GM12891 (cell line): ENCODE results near the gene FTO.

ENCODE experiments used
- DNase-seq: peaks from one replicate; pipeline ENCODE4 v3.0.0; 2011; ENCODE audit warnings: low spot score; ENCODE audit not compliant: insufficient read length
- FAIRE-seq: peaks from 2 replicates; lab custom pipeline; 2011; peaks lifted over from hg19 to GRCh38; lab: Jason Lieb, UNC
- PAX5 ChIP-seq: IDR thresholded peaks from 2 replicates; pipeline ENCODE4 v1.6.1; 2011; ENCODE audit warnings: low read length, moderate library complexity, mild to moderate bottlenecking; ENCODE audit not compliant: insufficient read depth, severe bottlenecking
- POLR2A ChIP-seq: IDR thresholded peaks from 2 replicates; pipeline ENCODE4 v1.6.1; 2011; ENCODE audit warnings: low read depth, low read length, control low read depth
- POLR2AphosphoS5 ChIP-seq: IDR thresholded peaks from 2 replicates; pipeline ENCODE4 v1.6.1; 2011; ENCODE audit warnings: low read depth, low read length, control low read depth
- POU2F2 ChIP-seq: IDR thresholded peaks from 2 replicates; pipeline ENCODE4 v1.6.1; 2011; ENCODE audit warnings: low read depth, mild to moderate bottlenecking, control low read depth, low read length, moderate library complexity
- SPI1 ChIP-seq: IDR thresholded peaks from 2 replicates; pipeline ENCODE4 v1.6.1; 2011; ENCODE audit warnings: low read depth, low read length, control low read depth
- TAF1 ChIP-seq: IDR thresholded peaks from 2 replicates; pipeline ENCODE4 v1.6.1; 2011; ENCODE audit warnings: low read depth, low read length, control low read depth

The FTO gene

DNA sequence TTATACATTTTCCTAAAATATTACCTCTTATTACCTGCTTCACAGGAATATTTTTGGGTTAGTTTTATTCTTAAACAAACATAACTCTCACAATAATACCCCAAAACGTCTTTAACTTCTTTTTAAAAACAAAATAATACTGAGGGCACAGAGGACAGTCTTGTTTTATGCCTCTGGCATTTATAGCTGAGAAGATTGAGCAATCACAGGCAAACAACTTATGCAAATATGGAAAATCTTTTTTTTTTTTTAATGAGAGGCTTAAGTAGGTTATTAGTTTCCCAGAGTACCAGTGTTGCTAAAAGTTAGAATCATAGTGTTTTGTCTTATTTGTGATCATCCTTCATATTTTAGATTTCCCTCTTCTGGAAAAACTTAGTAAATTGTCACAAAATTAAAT lies 195.0 kb downstream of the FTO start:
- no peak for DNase-seq
- FAIRE-seq: no peak
- TF ChIP-seq SPI1 (no peak), POLR2A (no peak), POLR2AphosphoS5 (no peak), TAF1 (no peak), POU2F2 (no peak), PAX5 (no peak)

DNA sequence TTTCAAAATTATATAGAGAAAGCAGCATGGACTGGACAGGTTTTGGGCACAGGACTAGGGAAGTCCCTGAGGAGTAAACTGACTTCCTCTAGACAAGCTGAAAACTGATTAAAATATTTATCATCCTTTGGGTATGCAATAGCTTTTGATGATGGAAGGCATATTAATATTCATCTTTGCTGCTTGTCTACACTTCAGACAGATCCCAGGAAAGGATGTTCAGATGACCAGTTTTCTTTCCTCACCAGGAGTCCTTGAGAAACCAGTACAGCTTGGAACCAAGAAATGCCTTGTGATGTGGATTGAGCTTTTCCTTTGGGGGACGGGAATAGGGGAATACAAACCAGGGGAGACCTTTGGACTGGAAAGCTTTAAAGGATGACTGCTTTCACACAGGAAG lies 195.5 kb downstream of the FTO start:
- no peak for DNase-seq
- FAIRE-seq: no peak

DNA sequence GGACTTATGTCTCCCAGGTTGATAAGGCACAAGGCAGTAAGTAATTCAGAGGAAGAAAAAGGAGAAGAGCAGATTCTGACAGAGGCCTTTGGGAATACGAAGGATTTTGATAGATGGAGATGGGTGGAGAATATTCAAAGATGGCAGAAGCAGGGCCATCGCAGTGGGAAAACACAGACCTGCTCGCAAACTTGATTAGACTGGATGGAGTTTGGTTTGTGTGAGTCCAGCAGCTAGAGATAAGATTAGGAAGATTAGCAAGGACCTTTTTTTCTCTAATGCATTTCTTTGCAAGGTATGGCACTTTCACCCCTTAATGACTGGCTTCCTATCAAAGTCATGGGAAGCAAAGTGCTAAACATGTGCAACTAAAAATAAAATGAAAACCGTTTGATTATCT lies 196.7 kb downstream of the FTO start:
- no peak for DNase-seq
- no peak for FAIRE-seq
- TF ChIP-seq POU2F2 (no peak), SPI1 (no peak), POLR2AphosphoS5 (no peak), TAF1 (no peak), PAX5 (no peak), POLR2A (no peak)

More for the DNA sequence above, 195.5 kb downstream of the FTO start:
- TF ChIP-seq POU2F2: no peak
- no peak for TF ChIP-seq TAF1
- no peak for TF ChIP-seq POLR2AphosphoS5
- no peak for TF ChIP-seq PAX5
- no peak for TF ChIP-seq SPI1
- no peak for TF ChIP-seq POLR2A

DNA sequence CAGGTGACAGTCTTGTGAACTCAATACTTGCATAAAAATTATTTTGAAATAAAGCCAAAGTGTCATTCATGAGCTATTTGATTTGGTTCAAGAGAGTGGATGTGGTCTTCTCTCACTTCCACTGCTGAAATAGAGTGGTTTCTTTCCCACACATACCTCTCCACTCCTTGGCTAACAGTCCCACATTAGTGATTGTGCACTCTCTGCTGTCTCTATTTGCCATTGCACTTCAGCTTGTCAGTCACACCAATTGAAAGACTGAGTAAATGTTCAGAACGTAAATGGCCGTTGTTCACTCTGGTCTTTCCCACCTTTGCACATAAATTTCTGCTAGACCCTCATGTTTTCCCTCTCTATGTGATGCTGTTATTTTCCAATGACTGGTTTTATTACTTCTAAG lies 197.5 kb downstream of the FTO start:
- no peak for TF ChIP-seq POU2F2
- no peak for TF ChIP-seq TAF1
- no peak for TF ChIP-seq PAX5
- no peak for TF ChIP-seq SPI1
- no peak for TF ChIP-seq POLR2AphosphoS5
- TF ChIP-seq POLR2A: no peak
- no peak for DNase-seq
- no peak for FAIRE-seq

DNA sequence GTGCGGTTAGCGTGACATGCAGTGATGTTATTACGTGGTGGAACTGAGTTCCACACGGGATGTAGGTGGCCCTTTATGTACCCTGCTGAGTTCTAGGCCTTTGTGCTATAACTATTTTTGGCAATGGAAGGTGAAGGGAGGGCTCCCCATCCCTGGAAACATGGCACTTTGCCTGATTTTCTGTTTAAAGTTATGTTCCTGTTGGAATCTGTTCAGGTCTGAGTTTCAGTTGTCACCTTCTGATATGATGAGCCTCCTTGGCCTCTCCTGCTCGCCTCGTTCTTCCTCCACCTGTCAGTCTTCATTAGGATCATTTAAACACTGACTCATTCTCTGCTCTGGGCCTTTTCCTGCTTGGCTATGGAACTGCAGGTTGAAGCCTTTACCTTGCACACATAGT lies 200.6 kb downstream of the FTO start:
- DNase-seq (no peak), FAIRE-seq (no peak)
- TF ChIP-seq POU2F2 (no peak), POLR2AphosphoS5 (no peak), SPI1 (no peak), PAX5 (no peak), POLR2A (no peak), TAF1 (no peak)

DNA sequence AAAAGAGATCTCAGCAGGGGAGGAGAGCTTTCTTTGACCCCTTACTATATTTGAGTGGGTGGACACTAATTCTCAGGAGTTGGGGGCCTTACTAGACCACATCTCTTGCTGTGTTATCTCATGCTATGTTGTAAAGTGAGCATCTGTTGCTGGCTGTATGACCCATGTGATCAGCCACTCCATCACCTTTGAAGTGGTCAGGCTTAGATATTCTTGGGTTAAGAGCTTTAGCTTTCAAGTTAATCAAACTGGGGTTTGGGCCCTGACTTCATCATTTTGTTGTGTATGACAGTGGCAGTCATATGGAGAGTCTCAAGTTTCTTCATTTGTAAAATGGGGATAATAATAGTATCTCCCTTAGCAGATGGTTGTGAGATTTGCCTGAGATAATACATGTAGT lies 201.1 kb downstream of the FTO start:
- FAIRE-seq: no peak
- TF ChIP-seq POU2F2 (no peak), TAF1 (no peak), POLR2A (no peak), SPI1 (no peak), PAX5 (no peak), POLR2AphosphoS5 (no peak)

DNA sequence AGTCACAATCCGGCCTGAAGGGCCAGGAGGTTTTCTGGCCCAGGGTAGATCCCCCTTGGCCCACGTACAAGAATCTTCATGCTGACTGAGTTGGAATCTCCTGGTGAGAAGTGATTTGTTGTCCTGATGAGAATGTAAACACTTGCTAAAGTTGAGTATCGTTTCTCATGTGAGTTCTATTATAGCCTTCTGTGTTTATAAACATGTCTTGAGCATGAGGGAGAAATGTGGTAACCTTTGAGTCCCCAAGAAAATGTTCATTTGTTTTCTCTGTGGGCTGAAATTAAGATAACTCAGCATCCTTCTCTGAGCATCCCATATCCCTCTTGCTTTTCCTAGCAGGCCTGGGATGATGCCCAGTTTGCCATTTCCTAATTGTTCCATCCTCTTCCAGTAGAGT lies 204.8 kb downstream of the FTO start:
- no peak for FAIRE-seq
- no peak for TF ChIP-seq PAX5
- TF ChIP-seq SPI1: no peak
- TF ChIP-seq POLR2A: no peak
- TF ChIP-seq POU2F2: no peak
- no peak for TF ChIP-seq POLR2AphosphoS5
- TF ChIP-seq TAF1: no peak
- DNase-seq: no peak

More for the DNA sequence above, 201.1 kb downstream of the FTO start:
- no peak for DNase-seq

DNA sequence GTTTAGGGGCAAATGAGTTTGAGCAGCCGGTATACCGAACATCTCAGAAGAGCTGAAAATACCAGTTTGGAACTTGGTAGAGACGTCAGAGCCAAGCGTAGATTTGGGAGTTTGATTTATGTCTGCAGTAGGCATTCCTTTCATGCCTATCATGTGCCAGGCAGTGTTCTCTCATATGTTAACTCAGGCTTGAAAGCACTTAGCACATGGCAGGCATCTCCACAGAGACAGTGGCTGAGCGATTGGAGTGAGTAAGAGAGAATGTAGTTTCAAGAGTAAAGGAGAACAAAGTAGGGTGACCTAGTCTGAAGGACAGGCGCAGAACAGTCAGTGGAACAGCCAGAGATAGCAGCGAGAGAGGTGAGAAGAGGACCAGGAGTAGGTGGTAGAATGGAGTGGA lies 207.0 kb downstream of the FTO start:
- no peak for TF ChIP-seq POU2F2
- FAIRE-seq: no peak
- no peak for DNase-seq

DNA sequence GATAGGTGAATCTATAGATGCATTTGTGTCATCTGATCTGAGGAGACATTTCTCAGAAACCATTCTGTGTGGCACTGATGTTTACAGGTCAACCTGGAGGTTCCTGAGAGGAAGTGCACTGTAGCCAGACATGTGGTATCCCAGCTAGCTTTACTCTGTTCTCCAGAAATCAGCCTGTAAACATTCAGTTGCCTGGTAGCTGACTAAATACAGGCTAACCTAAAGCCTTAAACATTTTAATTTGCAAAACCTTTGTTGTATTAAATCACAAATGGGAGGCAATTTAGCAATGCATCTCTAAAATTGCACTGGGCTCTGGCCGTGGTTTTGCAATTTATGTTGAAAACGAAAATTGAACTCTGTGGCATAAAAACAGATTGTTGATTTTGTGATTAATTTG lies 207.6 kb downstream of the FTO start:
- no peak for FAIRE-seq
- no peak for TF ChIP-seq TAF1
- no peak for TF ChIP-seq POLR2A
- TF ChIP-seq POU2F2: no peak
- TF ChIP-seq PAX5: no peak
- no peak for TF ChIP-seq POLR2AphosphoS5
- TF ChIP-seq SPI1: peak; percentile 38
- no peak for DNase-seq

DNA sequence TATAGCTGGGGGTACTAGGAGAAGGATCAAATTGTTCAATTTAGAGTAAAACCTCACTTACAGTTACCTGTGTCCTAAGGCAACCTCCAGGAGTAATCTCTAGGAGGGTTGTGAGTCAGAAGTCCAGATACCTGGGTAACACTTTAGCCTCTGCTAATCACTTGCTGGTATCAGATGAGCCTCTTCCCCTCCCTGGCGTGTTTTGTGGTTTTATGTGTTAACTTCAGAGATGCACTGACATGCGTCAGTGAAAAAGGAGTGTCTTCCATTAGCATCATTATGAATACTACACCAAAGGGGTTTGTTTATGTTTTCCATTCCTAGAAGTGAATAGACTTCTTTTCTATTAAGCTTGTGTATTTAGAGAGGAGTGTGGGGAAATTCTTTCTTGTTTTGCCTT lies 208.2 kb downstream of the FTO start:
- TF ChIP-seq POLR2AphosphoS5 (no peak), PAX5 (no peak), POLR2A (no peak), TAF1 (no peak), POU2F2 (no peak)

More for the DNA sequence above, 208.2 kb downstream of the FTO start:
- FAIRE-seq: no peak
- DNase-seq: no peak
